ENCODE measurements around the gene IMPA2. TPM values are rescaled to one million over a fixed set of nuclear protein-coding genes. Genes with fewer than 3 reads are reported as not detected.

IMPA2 gene
- total and polyA plus RNA-seq, 2 of the 4 experiments (the other 2 are of a cell fraction) = 5.4 to 5.5 TPM

DNA sequence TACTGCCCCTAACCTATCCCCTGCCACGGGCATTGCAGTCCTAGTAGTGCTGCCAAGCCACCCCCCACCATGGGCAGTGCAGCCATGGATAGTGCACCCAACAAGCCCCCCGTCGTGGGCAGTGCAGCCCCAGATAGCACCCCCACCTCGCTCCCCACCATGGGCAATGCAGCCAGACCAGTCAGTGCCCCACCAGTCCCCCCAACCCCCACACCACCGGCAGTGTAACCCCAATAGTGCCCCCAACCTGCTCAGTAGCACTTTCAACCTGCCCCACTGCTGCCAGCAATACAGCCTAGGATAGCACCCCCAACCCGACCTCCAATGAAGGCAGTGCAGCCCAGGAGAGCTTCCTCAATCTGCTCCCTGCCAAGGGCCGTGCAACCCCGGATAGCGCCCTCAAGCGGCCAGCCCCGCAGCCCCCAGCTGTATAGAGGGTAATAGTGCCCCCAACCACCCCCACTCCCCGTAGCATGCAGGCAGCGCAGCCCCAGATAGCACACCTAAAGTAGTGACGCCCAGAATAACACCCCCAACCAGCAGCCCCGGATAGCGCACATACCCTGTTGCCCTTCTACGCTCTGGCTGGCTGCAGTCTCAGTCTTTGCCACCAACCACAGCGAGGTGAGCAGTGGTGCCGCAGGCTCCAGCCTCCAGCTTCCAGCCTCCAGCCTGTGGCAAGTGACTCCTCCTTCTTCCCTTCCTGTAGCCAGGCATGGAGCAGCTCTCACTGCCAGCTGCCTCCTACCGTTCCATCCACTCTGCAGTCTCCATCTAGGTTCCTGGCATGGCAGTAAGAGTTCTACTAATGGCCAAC, 66.9 kb downstream of the IMPA2 start:
- DNase-seq = no peak
- Histone ChIP-seq H3K4me1 (ENCODE audit: control insufficient read depth, insufficient read depth, low read length) (peaks cover 8% of the 10 kb centered on the region), H3K27ac (ENCODE audit: insufficient read depth, low read length) (peak overlapping the region; percentile 2; the same call in 1 of the 2 replicates), H2BK5ac (ENCODE audit: low read depth, low read length, poor library complexity, severe bottlenecking) (peak overlapping the region; percentile 11), H2BK120ac (ENCODE audit: low read depth, low read length) (peak overlapping the region; percentile 68; the same call in 1 of the 2 replicates), H3K18ac (ENCODE audit: low read depth, low read length) (no peak overlapping the region), H4K8ac (ENCODE audit: low read depth in 2 of 2, low read length in 2 of 2) (peak overlapping the region in 1 of 2 experiments; percentile 12; a peak in 1 of 4 replicates), H3K4me2 (ENCODE audit: low read depth, low read length) (no peak overlapping the region; the same call in 1 of the 2 replicates), H4K5ac (ENCODE audit: low read depth, low read length) (peak overlapping the region; percentile 0; the same call in 1 of the 2 replicates), H3K9me3 (ENCODE audit: control insufficient read depth, insufficient read depth, low read length) (no peaks in the 10 kb centered on the region), H2AK9ac (replicated peaks; ENCODE audit: low read depth, low read length, poor library complexity) (peak overlapping the region; percentile 33), H3K9me1 (ENCODE audit: insufficient read depth, low read length) (no peaks in the 10 kb centered on the region), H3K23ac (ENCODE audit: low read depth, low read length) (no peak overlapping the region), H3K14ac (replicated peaks; ENCODE audit: low read depth, low read length) (no peak overlapping the region), H2AK5ac (ENCODE audit: low read depth, low read length) (peak overlapping the region; percentile 0; the same call in 1 of the 2 replicates), H3K4ac (ENCODE audit: low read depth, low read length) (peak overlapping the region; percentile 3; the same call in 1 of the 2 replicates), H4K20me1 (ENCODE audit: insufficient read depth, low read length) (no peaks in the 10 kb centered on the region; the same call in 1 of the 2 replicates), H3K36me3 (ENCODE audit: control insufficient read depth, insufficient read depth, low read length) (no peaks in the 10 kb centered on the region), H3K9ac (ENCODE audit: low read depth, low read length) (no peak overlapping the region), H3K79me1 (ENCODE audit: low read depth in 1 of 2, low read length in 2 of 2) (no peaks in the 10 kb centered on the region), H2BK15ac (ENCODE audit: low read depth, low read length) (peak overlapping the region; percentile 45; the same call in 1 of the 3 replicates), H2BK20ac (ENCODE audit: low read depth, low read length) (no peak overlapping the region; the same call in 1 of the 2 replicates), H3K27me3 (ENCODE audit: control insufficient read depth, insufficient read depth, low read length) (no peaks in the 10 kb centered on the region), H3K56ac (ENCODE audit: extremely low read depth, insufficient read depth, low read length) (no peak overlapping the region), H2AFZ (replicated peaks; ENCODE audit: low read length, poor library complexity) (peak overlapping the region; percentile 91), H4K91ac (ENCODE audit: insufficient read depth, low read depth, low read length) (0 out of 2 replicates have a peak overlapping the region, but pooled peaks have one; percentile 17), H3K4me3 (ENCODE audit: insufficient read depth, low read depth, low read length) (no peak overlapping the region)
- in situ Hi-C loops (cut with MboI; ENCODE audit: low sequenced_read_pairs) (no loop called here), dilution Hi-C loops (cut with HindIII; ENCODE audit: low sequenced_read_pairs, unreplicated experiment) (no loop called here), intact Hi-C loops (cut with micrococcal nuclease) (loop anchor here (10.0 kb wide), 1 partner anchor 187 kb away; no protein-coding TSS in a partner anchor)
- peak; percentile 58 for ATAC-seq (ENCODE audit: low read depth)
- 95% methylated on average over 3 of the region's 20 CpGs; no CpG with 5 or more reads in 1 of the 2 experiments for WGBS, 2 experiments (ENCODE audit: extremely low coverage in 2 of 2, insufficient read length in 1 of 2)
- BruUV-seq (replicated peaks) = no TSS peak
- ChIA-PET CTCF (interaction anchor here (0.6 kb wide), 1 partner anchor 53 kb away, joined by 5 read pairs; no protein-coding TSS in a partner anchor), POLR2A (ENCODE audit: unreplicated experiment) (no interaction called here)
- TF ChIP-seq, protein P1, sequence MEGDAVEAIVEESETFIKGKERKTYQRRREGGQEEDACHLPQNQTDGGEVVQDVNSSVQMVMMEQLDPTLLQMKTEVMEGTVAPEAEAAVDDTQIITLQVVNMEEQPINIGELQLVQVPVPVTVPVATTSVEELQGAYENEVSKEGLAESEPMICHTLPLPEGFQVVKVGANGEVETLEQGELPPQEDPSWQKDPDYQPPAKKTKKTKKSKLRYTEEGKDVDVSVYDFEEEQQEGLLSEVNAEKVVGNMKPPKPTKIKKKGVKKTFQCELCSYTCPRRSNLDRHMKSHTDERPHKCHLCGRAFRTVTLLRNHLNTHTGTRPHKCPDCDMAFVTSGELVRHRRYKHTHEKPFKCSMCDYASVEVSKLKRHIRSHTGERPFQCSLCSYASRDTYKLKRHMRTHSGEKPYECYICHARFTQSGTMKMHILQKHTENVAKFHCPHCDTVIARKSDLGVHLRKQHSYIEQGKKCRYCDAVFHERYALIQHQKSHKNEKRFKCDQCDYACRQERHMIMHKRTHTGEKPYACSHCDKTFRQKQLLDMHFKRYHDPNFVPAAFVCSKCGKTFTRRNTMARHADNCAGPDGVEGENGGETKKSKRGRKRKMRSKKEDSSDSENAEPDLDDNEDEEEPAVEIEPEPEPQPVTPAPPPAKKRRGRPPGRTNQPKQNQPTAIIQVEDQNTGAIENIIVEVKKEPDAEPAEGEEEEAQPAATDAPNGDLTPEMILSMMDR (conservative IDR thresholded peaks at IDR 0.05; ENCODE audit: low read depth, low read length) = no peak
- TF ChIP-seq MAFK (IDR thresholded peaks at IDR 0.05; ENCODE audit: low read depth, low read length) (no peak), NFE2L2 (IDR thresholded peaks at IDR 0.05; ENCODE audit: low read depth, low read length) (no peak), SMC3 (IDR thresholded peaks at IDR 0.05; ENCODE audit: low read depth, low read length) (no peak), USF2 (IDR thresholded peaks at IDR 0.05; ENCODE audit: low read depth, low read length) (no peak), MXI1 (IDR thresholded peaks at IDR 0.05; ENCODE audit: borderline replicate concordance, low read depth, low read length) (no peak), RAD21 (IDR thresholded peaks at IDR 0.05; ENCODE audit: low read length) (no peak), CHD1 (IDR thresholded peaks at IDR 0.05; ENCODE audit: low read depth, low read length) (no peak), MAZ (IDR thresholded peaks at IDR 0.05; ENCODE audit: borderline replicate concordance, low read depth, low read length) (no peak), CEBPB (IDR thresholded peaks at IDR 0.05; ENCODE audit: low read depth, low read length) (no peak), RCOR1 (IDR thresholded peaks at IDR 0.05; ENCODE audit: insufficient replicate concordance, low read length) (no peak), ELK1 (IDR thresholded peaks at IDR 0.05; ENCODE audit: borderline replicate concordance, low read depth, low read length) (no peak), FOS (IDR thresholded peaks at IDR 0.05; ENCODE audit: low read depth, low read length) (no peak)
